NCI-H82 (cell line): ENCODE data around the gene ATP6V0E2.

Experiments used
- DNase-seq: peaks from one replicate; lab custom pipeline; 2025; lab: John Stamatoyannopoulos, UW

Gene ATP6V0E2

DNA sequence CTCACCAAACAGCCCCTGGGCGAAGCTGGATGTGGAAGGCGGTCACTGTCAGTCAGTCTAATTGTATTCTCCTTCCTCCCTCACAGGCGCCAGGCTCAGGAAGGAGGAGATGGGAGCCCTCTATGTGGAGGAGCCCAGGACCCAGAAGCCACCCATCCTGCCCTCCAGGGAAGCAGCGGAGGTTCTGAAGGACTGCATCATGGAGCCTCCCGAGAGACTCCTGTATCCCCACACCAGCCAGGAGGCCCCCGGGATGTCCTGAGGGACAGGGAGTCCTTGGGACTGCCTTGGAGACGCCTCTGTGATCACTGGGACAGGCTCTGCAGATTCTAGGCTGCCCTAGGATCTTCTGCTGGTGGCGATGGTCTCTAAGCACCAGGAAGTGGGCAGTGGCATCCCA is 9.7 kb upstream of the ATP6V0E2 start:
- DNase-seq: no peak

DNA sequence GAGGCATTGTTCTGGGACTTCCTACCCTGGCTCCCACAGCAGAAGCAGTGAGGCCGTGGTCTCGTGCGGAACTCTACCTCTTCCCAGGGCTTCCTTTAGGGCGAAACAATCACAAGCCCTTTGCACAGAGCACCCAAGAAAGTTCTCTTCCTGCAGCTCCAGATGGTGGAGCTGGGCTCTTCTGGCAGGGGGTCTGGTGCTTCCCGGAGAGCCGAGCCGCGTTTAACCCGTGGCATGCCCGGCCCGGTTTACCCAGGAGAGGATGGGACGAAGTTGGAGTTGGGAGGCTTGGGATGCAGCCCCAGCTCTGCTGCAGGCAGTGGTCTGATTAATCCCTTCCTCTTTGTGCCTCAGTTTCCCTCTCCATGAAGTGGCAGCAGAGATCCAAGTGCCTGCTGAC is 9.0 kb upstream of the ATP6V0E2 start:
- DNase-seq: no peak

DNA sequence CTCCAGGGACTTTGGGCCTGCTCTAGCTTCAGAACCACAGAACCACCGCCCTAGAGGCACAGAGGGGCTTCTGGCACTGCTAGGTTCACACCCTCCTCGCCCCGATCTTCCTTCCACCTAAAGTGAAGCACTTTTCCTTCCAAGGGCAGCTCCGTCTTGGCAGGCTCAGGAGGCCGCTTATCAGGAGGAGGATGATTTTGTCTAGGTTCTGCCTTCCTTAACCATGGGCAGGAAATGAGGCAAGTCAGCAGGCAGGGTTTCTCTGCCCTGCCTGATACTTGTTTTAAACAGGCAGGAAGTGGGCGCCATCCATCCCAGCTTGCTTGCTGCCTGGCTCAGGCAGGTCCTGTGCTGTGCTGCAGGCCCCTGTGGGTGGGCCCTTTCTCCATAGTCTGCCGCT is 8.3 kb upstream of the ATP6V0E2 start:
- no peak for DNase-seq

DNA sequence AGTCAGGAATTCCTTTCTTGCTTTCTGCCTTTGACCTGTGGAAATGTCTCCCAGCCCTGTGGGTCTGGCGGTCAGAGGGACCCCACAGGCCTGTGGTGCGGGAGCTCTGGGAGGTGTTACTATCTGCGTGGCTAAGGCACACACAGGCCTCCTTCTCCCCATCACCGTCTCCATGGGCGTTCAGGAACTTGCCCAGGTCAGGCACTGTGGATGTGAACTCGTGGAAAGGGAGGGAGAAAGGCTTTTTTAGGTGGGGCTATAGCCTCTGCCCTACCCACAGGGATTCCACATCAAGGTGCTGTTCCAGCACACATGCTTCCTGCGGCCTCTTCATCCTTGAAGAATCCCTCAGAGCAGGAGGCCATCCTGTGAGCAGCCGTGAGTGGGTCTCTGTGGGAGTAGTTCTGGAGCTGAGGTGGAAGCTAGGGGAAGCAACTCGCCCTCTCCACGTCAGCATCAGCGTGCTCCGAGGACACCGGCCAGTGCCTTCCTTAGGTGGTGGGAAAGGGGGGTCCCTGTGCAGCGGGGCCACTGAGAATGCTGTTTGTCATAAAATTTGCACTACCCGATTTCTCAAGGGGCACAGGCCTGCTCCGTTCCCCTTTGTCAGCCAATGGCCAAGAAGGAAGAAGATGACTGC is 7.5 kb upstream of the ATP6V0E2 start:
- DNase-seq: no peak

DNA sequence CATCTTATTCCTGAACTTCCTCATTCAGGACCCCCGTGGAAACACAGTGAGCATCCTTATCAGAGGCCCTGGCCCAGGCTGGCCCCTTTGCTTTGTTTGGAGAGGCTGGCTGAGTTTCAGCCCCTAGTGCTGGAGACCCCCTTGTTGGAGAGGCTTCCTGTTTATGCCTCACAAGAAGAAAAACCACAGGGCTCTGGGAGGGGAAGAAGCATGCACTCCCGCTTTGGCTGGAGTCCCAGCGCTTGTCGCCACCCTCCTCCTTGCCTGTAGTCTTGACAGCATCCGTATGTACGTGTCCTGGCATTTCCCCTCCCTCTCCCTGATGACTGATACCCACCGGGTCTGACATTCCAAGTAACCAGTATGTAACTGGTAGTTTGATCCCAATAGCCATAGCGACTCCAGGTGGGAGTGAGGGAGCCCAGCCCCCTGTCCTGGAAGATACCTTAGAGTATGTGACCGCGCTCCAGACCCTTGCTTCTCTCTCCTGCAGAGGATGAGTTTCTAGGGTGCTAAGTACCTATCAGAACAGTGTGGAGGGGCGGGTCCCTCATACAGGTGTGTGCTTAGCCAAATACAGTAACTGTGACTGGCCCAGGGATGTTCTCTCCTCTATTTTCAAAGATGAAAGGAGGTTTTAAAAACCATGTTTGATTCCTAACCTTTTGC is 6.9 kb upstream of the ATP6V0E2 start:
- DNase-seq: no peak

DNA sequence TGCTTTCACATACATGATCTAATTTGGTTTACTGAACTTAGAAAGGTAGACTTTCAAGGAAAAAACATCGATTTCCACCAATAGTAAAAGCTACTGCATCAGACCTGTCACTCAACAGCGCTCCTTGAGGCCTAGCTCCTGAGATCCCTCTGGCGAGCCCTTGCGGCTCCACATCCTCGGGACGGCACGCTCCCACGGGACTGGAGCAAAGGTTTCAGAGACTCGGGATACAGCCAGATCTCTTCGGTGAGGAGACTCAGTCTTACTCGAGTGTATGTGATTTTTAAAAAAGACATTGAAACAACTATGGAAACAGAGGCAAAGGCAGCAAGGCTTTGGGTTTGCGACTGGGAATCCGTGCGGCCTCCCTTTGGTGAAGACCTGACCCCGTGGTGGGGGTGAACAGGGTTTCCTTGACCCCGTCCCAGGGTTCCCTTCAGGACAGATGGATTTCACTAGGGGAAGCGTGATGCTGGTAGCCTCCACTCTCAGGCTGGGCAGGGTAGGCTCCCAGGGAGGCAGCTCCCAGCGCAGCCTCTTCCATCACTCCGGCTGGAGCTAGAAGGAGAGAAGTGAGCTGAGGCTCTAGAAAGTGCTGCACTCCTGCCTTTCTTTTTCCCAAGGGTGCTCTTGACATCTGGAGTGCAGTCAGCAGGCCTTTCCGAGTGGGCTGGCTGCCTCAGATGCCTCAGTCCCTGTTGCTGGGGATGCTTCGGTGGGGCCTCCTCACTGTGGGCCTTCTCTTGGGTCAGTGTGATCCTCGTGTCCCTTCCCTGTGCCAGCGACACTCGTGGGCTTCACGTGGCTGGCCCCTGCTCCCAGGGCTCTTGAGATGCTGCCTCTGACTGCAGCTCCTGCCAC is 5.8 kb upstream of the ATP6V0E2 start:
- DNase-seq: no peak

DNA sequence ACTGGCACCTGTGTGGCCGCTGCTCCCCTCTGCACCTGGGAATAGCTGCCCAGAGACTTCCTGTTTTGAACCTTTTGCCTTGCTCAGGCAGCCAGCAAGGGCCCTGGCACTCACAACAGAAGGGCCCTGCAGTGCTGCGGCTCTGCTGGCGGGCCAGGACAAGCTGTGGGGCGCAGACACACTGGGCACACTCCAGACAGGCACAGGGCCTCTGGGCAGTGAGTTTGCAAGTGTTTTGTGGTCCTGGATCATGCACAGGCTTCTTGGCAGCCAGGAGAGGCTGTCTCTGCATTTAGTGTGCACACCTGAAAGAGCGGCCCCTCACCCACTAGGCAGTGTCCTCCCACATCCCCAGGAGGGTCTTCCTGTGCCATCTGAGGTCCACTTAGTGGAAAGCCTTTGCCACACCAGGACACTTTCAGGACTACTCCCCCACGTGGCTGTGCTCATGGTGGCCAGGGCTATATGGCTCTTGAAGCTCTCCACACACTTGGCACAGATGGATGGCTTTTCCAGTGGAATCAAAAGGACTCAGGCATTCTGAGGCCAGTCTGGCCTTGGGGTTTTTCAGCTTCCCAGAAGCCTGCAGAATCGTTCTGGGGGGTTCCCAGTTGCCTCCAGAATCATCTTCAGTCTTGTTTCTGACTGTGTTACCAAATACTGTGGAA is 5.0 kb upstream of the ATP6V0E2 start:
- no peak for DNase-seq

DNA sequence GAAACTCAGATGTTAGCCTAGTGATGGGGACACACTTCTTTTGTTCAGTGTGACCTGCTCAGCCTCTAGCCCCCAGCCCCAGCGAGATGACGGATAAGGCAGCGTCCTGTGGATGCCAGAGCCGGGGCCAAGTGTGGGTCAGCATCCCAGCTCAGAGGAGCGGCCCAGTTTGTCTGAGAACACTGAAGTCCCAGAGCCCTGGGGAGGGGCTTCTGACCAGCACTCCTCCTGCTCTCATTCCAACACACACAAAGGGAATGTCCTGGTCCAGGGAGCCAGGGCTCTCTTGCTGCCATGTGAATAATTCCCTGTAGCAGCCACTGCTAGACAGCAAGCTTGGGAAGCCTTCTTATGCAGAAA is 4.5 kb upstream of the ATP6V0E2 start:
- no peak for DNase-seq

DNA sequence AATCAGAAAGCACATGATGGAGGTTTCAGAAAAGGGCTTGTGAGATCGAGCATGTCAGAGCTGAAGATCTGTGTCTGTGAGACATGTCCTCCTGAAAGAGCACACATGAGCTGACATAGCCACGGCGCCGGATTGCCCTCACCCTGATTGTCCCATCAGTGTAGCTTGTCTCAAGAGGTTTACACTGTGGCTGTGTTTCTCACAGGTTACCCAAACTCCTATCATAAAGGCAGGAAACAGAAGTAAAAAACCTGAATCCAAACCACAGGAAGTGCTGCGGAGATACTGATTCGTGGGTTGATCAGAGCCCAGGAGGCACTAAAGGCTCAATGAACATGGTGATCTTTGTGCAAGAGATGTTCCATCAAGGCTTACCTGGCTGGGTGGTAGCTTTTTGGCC is 3.9 kb upstream of the ATP6V0E2 start:
- no peak for DNase-seq

DNA sequence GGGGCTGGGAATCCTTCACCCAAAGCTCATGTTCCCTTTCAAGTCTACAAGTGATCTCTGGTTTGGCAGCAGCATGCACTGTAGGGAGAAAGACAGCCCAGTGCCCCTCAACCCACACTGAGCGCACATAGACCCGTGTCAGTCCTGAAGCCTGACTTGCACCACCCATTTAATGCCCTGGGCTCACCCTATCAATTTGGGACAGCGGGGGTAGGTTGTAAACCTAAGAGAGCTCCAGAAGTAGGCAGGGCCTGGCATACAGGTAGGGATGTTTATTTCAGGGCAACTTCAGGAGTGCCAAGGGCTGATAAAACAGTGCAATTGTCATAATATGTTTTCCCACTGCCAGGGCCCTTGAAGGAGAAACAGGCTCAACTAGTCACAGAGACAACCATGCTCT is 3.5 kb upstream of the ATP6V0E2 start:
- no peak for DNase-seq

DNA sequence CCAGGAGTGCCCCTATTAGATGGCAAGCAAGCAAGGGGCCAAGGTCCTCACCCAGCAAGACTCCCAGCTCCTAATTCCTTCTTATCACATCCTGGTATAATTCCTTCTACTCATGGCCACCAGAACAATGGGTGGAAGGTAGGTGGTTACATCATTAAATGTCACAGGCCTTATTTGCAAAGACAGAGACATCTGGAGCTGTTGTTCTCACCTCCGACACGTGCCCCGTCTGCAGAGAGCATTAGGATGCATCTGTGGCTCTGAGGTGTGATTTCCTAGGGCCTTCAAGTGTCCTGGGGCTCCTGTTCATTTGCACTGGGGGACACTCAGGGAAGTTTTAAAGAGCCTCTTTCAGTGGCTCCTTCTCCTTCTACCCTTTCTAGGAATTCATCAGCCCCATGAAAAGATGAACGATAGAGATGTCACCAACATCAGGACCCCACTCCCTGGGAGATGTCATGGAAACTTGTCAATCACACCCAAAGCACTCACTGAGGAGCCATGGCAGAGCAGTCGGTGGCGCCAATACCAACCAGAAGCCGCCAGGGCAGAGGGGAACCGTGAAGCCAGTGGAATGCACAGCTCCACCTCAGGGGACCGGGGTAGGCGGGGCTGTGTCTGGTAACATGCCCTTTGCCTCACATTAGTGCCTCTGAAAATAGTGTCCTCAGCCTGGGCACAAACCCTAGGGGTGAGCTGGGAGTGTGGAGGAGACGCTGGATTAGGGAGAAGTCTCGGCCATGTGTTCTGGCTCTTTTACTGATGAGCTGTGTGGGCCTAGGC is 2.9 kb upstream of the ATP6V0E2 start:
- DNase-seq: no peak

DNA sequence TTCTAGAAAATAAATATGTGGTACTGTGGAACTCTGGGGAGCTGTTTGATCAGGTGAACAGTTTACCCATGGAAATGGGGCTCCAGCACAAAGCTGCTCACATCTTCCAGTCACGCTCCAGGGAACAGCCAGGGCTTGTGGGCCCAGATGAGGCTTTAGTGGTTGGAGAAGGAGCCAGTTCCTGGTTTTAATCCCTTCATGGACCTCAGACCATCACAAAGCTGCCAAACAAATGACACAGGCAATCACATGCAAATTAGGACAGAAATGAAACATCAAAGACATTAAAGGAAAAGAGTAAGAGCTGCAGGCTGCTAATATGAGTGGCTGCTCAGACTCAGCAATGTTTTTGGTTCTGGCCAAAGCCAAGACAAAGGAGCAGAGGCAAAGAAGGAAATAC is 2.2 kb upstream of the ATP6V0E2 start:
- peak; percentile 30 for DNase-seq

DNA sequence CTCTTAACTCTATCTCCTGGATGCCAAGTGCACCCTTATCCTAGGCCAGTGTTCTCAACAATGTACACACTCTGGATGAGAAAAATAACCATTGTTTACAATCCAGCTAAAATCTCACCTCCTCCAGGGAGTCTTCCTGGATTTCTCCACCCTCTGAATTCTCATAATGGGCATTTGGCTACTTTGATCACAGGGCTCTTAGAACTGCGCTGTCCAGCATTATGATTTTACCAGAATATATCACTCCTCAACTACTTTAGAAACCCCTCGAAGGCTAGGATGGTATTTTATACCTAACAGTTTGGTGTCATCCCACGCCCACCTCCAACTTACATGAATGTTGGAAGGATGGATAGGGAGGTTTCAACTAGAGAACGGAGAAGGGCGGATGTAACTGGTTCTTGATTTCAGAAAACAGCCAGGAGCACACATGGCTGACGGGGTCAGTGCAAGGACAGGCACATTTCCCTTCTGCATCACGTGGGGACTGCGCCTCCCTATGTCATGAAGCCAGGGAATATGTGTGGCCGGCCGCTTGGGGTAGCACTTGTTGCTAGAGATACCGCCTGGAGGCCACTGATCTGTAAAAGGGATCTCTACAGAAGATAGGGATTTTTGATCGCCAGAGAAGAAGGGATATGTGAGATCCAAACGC is 1.2 kb upstream of the ATP6V0E2 start:
- DNase-seq: peak; percentile 89

DNA sequence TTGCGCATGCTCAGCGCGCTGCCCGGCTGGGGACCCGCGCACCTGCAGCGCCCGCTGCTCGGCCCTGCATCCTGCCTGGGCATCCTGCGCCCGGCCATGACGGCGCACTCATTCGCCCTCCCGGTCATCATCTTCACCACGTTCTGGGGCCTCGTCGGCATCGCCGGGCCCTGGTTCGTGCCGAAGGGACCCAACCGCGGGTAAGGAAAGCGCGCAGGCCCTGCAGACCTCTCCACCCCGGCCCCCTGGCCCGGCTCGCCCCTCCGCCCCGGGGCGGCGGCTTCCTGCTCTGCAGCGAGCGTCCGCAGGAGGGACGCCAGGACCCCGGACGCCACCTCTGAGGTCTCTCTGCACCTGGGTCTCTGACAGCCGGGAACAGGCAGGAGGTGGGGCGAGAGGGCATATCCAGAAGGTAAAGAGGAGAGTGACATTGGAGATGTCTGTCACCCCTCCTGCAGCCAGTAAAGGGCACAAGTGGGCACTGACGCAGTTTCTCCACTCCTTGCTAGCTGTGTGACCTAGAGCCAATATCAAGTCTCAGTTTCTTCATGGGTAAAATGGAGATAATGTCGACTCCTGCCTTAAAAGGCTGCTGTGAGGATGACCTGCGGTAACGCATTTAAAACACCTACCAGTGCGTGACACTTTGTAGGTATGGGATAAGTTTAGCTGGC is 338 bp downstream of the ATP6V0E2 start:
- no peak for DNase-seq

DNA sequence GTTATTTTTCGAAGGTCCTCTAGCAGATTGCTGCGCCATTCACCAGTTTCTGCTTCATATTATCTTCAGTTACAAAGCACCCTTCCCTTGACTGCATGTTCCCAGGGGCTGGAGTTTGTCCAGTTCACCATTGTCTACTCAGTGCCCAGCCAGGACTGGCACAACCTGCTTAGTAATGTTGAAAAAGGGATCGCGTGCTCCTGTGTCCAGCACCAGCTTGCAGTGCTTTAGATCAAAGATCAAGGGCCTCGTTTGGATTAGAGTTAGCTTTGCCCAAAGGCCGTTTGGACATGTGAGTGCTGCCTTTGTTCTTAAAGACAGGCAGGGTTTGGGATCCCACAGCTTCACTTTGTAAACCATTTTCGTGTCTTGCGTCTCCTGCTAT is 867 bp downstream of the ATP6V0E2 start:
- DNase-seq: no peak

DNA sequence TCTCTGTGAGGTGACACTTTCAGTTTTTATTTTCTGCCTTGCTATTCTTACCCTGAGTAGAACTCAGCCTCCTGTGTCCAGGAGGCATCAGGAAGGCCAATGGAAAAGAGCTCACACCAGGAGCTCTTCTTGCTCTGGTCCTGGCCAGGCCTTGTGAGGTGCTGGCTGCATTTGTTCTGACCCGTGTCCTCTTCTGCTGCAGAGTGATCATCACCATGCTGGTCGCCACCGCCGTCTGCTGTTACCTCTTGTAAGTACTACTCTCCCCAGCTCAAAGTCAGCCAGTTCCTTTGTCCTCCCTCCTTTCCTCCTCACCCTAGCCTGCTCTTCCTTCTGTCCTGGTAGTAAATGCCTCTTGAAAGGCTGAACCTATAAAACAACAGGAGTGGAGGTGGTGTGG is 1.6 kb downstream of the ATP6V0E2 start:
- no peak for DNase-seq

DNA sequence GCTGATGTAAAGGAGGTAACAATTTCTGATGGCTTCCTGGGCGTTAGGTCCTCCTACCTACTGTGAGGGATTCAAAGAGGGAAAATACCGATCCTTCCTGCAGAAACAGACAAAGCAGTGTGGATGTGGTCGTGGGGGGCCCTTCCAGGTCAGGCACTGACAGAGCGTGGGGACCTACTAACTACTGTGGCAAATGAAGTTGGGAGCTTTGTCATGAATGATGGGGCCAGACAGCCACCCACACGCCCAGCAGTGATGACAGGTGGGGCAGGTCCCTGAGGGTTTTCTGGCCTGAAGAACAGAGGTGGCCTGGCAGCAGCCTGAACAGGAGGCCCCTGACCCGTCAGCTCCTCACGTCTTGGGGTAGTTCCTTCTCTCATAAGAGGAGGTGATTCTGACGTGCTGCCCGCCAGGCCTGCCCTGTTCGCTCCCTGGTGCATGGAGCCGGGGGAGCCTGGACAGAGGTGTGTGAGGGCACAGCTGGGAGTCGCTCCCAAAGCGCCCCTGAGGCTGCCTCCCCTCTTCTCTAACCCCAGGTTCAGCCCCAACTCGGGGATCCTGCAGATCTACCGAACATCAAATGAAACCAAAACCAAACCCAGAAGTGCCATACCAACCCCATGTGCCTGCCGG is 4.2 kb downstream of the ATP6V0E2 start:
- DNase-seq: no peak

DNA sequence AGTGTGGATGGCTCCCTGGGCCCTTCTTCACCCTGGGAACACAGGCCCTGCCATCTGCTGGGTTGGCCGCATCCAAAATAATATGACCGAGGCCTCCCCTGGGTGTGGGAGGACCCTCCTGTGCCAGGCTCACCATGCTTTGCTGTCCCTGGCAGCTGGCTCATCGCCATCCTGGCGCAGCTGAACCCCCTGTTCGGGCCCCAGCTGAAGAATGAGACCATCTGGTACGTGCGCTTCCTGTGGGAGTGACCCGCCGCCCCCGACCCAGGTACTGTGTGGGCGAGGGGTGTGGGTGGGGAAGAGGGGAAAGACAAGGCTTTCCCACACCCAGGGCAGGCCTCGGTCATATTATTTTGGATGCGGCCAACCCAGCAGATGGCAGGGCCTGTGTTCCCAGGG is 4.8 kb downstream of the ATP6V0E2 start:
- DNase-seq: no peak

DNA sequence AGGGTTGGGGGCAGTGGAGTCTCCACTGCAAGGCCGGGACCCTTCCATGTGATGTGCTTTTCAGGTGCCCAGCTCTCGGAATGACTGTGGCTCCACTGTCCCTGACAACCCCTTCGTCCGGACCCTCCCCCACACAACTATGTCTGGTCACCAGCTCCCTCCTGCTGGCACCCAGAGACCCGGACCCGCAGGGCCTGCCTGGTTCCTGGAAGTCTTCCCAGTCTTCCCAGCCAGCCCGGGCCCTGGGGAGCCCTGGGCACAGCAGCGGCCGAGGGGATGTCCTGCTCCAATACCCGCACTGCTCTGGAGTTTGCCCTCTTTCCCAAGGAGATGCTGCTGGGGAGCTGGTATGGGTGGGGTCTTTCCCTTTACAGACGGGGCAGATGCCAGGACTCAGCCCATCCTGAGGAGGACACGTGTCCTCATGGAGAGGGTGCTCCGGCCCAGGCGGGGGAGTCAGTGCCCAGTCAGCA is 5.5 kb downstream of the ATP6V0E2 start:
- no peak for DNase-seq
